Measurements from ENCODE around the gene TRABD2A.
"Not testable (repeated sequence)": the region's sequence is repeated elsewhere in the genome, so short reads cannot be mapped to it uniquely, and the experiment has no call there.

TRABD2A gene

GRCh38 chr2:84868327-84868726 lies 12.6 kb downstream of the TRABD2A start:
- not testable (repeated sequence) for H3K36me3 ChIP-seq (ENCODE audit: control insufficient read depth, insufficient read depth, low read length); DNase-seq (ENCODE audit: low read depth, low spot score); H3K9me3 ChIP-seq (ENCODE audit: control insufficient read depth, insufficient read depth, low read length)

GRCh38 chr2:84866122-84866521 lies 14.8 kb downstream of the TRABD2A start:
- H3K27me3 ChIP-seq (ENCODE audit: control insufficient read depth, insufficient read depth, low read length): no peaks in the 10 kb centered on the region; the same call in 1 of the 2 replicates
- H3K27ac ChIP-seq (ENCODE audit: low read length): no peak overlapping the region
- DNase-seq (ENCODE audit: low read depth, low spot score): no peak
- no peak overlapping the region for H3K4me3 ChIP-seq (ENCODE audit: low read length)
- H3K4me1 ChIP-seq (ENCODE audit: control insufficient read depth, insufficient read depth, low read length): no peaks in the 10 kb centered on the region; the same call in 1 of the 2 replicates
- no peaks in the 10 kb centered on the region for H3K36me3 ChIP-seq (ENCODE audit: control insufficient read depth, insufficient read depth, low read length)
- no CpG with 5 or more reads among the region's 3 CpGs for WGBS (ENCODE audit: insufficient coverage, insufficient read length)
- no peaks in the 10 kb centered on the region for H3K9me3 ChIP-seq (ENCODE audit: control insufficient read depth, insufficient read depth, low read length)

More at GRCh38 chr2:84868327-84868726, 12.6 kb downstream of the TRABD2A start:
- not testable (repeated sequence) for H3K27ac ChIP-seq (ENCODE audit: low read length); H3K4me3 ChIP-seq (ENCODE audit: low read length); H3K4me1 ChIP-seq (ENCODE audit: control insufficient read depth, insufficient read depth, low read length); H3K27me3 ChIP-seq (ENCODE audit: control insufficient read depth, insufficient read depth, low read length)
- no CpG with 5 or more reads among the region's 4 CpGs for WGBS (ENCODE audit: insufficient coverage, insufficient read length)

- Histone ChIP-seq H3K4me3 (ENCODE audit: low read length) (no peak overlapping the region), H3K4me1 (ENCODE audit: control insufficient read depth, insufficient read depth, low read length) (no peaks in the 10 kb centered on the region; the same call in 1 of the 2 replicates), H3K27ac (ENCODE audit: low read length) (no peak overlapping the region), H3K36me3 (ENCODE audit: control insufficient read depth, insufficient read depth, low read length) (no peaks in the 10 kb centered on the region), H3K9me3 (ENCODE audit: control insufficient read depth, insufficient read depth, low read length) (no peaks in the 10 kb centered on the region), H3K27me3 (ENCODE audit: control insufficient read depth, insufficient read depth, low read length) (no peaks in the 10 kb centered on the region; the same call in 1 of the 2 replicates)
- no CpG with 5 or more reads among the region's 6 CpGs for WGBS (ENCODE audit: insufficient coverage, insufficient read length)
- no peak for DNase-seq (ENCODE audit: low read depth, low spot score)
Observed at GRCh38 chr2:84865181-84865783, 15.6 kb downstream of the TRABD2A start.

- Histone ChIP-seq H3K4me1 (ENCODE audit: control insufficient read depth, insufficient read depth, low read length) (no peaks in the 10 kb centered on the region; the same call in 1 of the 2 replicates), H3K27ac (ENCODE audit: low read length) (no peak overlapping the region), H3K4me3 (ENCODE audit: low read length) (no peak overlapping the region), H3K27me3 (ENCODE audit: control insufficient read depth, insufficient read depth, low read length) (no peaks in the 10 kb centered on the region; the same call in 1 of the 2 replicates), H3K36me3 (ENCODE audit: control insufficient read depth, insufficient read depth, low read length) (no peaks in the 10 kb centered on the region), H3K9me3 (ENCODE audit: control insufficient read depth, insufficient read depth, low read length) (no peaks in the 10 kb centered on the region)
- DNase-seq (ENCODE audit: low read depth, low spot score): no peak
- WGBS (ENCODE audit: insufficient coverage, insufficient read length): no CpG with 5 or more reads among the region's 6 CpGs
Observed at GRCh38 chr2:84862006-84862405, 18.9 kb downstream of the TRABD2A start.

GRCh38 chr2:84861539-84861938 lies 19.3 kb downstream of the TRABD2A start:
- H3K9me3 ChIP-seq (ENCODE audit: control insufficient read depth, insufficient read depth, low read length): no peaks in the 10 kb centered on the region
- H3K4me1 ChIP-seq (ENCODE audit: control insufficient read depth, insufficient read depth, low read length): peaks cover 2% of the 10 kb centered on the region
- H3K27ac ChIP-seq (ENCODE audit: low read length): no peak overlapping the region
- no peaks in the 10 kb centered on the region for H3K36me3 ChIP-seq (ENCODE audit: control insufficient read depth, insufficient read depth, low read length)
- WGBS (ENCODE audit: insufficient coverage, insufficient read length): no CpG with 5 or more reads among the region's 6 CpGs
- H3K4me3 ChIP-seq (ENCODE audit: low read length): no peak overlapping the region
- peaks cover 2% of the 10 kb centered on the region; the same call in 1 of the 2 replicates for H3K27me3 ChIP-seq (ENCODE audit: control insufficient read depth, insufficient read depth, low read length)
- DNase-seq (ENCODE audit: low read depth, low spot score): no peak

GRCh38 chr2:84858937-84859336 lies 21.9 kb downstream of the TRABD2A start:
- no peaks in the 10 kb centered on the region for H3K36me3 ChIP-seq (ENCODE audit: control insufficient read depth, insufficient read depth, low read length)
- H3K4me1 ChIP-seq (ENCODE audit: control insufficient read depth, insufficient read depth, low read length): peaks cover 5% of the 10 kb centered on the region
- H3K9me3 ChIP-seq (ENCODE audit: control insufficient read depth, insufficient read depth, low read length): no peaks in the 10 kb centered on the region
- no CpG with 5 or more reads among the region's 3 CpGs for WGBS (ENCODE audit: insufficient coverage, insufficient read length)
- H3K4me3 ChIP-seq (ENCODE audit: low read length): no peak overlapping the region
- no peak for DNase-seq (ENCODE audit: low read depth, low spot score)
- H3K27me3 ChIP-seq (ENCODE audit: control insufficient read depth, insufficient read depth, low read length): peaks cover 12% of the 10 kb centered on the region; the same call in 1 of the 2 replicates
- no peak overlapping the region for H3K27ac ChIP-seq (ENCODE audit: low read length)

- no peak overlapping the region for H3K4me3 ChIP-seq (ENCODE audit: low read length)
- peaks cover 5% of the 10 kb centered on the region for H3K4me1 ChIP-seq (ENCODE audit: control insufficient read depth, insufficient read depth, low read length)
- no peaks in the 10 kb centered on the region for H3K9me3 ChIP-seq (ENCODE audit: control insufficient read depth, insufficient read depth, low read length)
- no peak overlapping the region for H3K27ac ChIP-seq (ENCODE audit: low read length)
- H3K36me3 ChIP-seq (ENCODE audit: control insufficient read depth, insufficient read depth, low read length): no peaks in the 10 kb centered on the region
- no peak for DNase-seq (ENCODE audit: low read depth, low spot score)
- H3K27me3 ChIP-seq (ENCODE audit: control insufficient read depth, insufficient read depth, low read length): peaks cover 12% of the 10 kb centered on the region; the same call in 1 of the 2 replicates
- WGBS (ENCODE audit: insufficient coverage, insufficient read length): no CpG with 5 or more reads among the region's 3 CpGs
Observed at GRCh38 chr2:84858123-84858522, 22.8 kb downstream of the TRABD2A start.

- Histone ChIP-seq H3K9me3 (ENCODE audit: control insufficient read depth, insufficient read depth, low read length) (no peaks in the 10 kb centered on the region), H3K27me3 (ENCODE audit: control insufficient read depth, insufficient read depth, low read length) (peaks cover 12% of the 10 kb centered on the region; the same call in 1 of the 2 replicates), H3K27ac (ENCODE audit: low read length) (no peak overlapping the region), H3K4me1 (ENCODE audit: control insufficient read depth, insufficient read depth, low read length) (peaks cover 5% of the 10 kb centered on the region), H3K36me3 (ENCODE audit: control insufficient read depth, insufficient read depth, low read length) (no peaks in the 10 kb centered on the region), H3K4me3 (ENCODE audit: low read length) (no peak overlapping the region)
- no CpG with 5 or more reads among the region's 5 CpGs for WGBS (ENCODE audit: insufficient coverage, insufficient read length)
- DNase-seq (ENCODE audit: low read depth, low spot score): no peak
Observed at GRCh38 chr2:84857566-84857965, 23.3 kb downstream of the TRABD2A start.

- Histone ChIP-seq H3K27ac (ENCODE audit: low read length) (no peak overlapping the region), H3K36me3 (ENCODE audit: control insufficient read depth, insufficient read depth, low read length) (no peaks in the 10 kb centered on the region), H3K9me3 (ENCODE audit: control insufficient read depth, insufficient read depth, low read length) (no peaks in the 10 kb centered on the region), H3K27me3 (ENCODE audit: control insufficient read depth, insufficient read depth, low read length) (peaks cover 12% of the 10 kb centered on the region; the same call in 1 of the 2 replicates), H3K4me3 (ENCODE audit: low read length) (no peak overlapping the region), H3K4me1 (ENCODE audit: control insufficient read depth, insufficient read depth, low read length) (peaks cover 5% of the 10 kb centered on the region)
- DNase-seq (ENCODE audit: low read depth, low spot score): no peak
- WGBS (ENCODE audit: insufficient coverage, insufficient read length): no CpG with 5 or more reads among the region's 6 CpGs
Observed at GRCh38 chr2:84856787-84857186, 24.1 kb downstream of the TRABD2A start.

- no peak overlapping the region for H3K27ac ChIP-seq (ENCODE audit: low read length)
- WGBS (ENCODE audit: insufficient coverage, insufficient read length): no CpG with 5 or more reads among the region's 11 CpGs
- H3K27me3 ChIP-seq (ENCODE audit: control insufficient read depth, insufficient read depth, low read length): peaks cover 12% of the 10 kb centered on the region; the same call in 1 of the 2 replicates
- H3K4me1 ChIP-seq (ENCODE audit: control insufficient read depth, insufficient read depth, low read length): peaks cover 5% of the 10 kb centered on the region
- H3K9me3 ChIP-seq (ENCODE audit: control insufficient read depth, insufficient read depth, low read length): no peaks in the 10 kb centered on the region
- H3K4me3 ChIP-seq (ENCODE audit: low read length): no peak overlapping the region
- DNase-seq (ENCODE audit: low read depth, low spot score): no peak
- H3K36me3 ChIP-seq (ENCODE audit: control insufficient read depth, insufficient read depth, low read length): no peaks in the 10 kb centered on the region
Observed at GRCh38 chr2:84855731-84856130, 25.2 kb downstream of the TRABD2A start.

GRCh38 chr2:84854850-84855249 lies 26.0 kb downstream of the TRABD2A start:
- no peaks in the 10 kb centered on the region for H3K9me3 ChIP-seq (ENCODE audit: control insufficient read depth, insufficient read depth, low read length)
- no peak for DNase-seq (ENCODE audit: low read depth, low spot score)
- no peak overlapping the region for H3K4me3 ChIP-seq (ENCODE audit: low read length)
- H3K27ac ChIP-seq (ENCODE audit: low read length): no peak overlapping the region
- H3K36me3 ChIP-seq (ENCODE audit: control insufficient read depth, insufficient read depth, low read length): no peaks in the 10 kb centered on the region
- WGBS (ENCODE audit: insufficient coverage, insufficient read length): no CpG with 5 or more reads among the region's 4 CpGs
- H3K27me3 ChIP-seq (ENCODE audit: control insufficient read depth, insufficient read depth, low read length): peaks cover 12% of the 10 kb centered on the region; the same call in 1 of the 2 replicates
- H3K4me1 ChIP-seq (ENCODE audit: control insufficient read depth, insufficient read depth, low read length): peaks cover 5% of the 10 kb centered on the region

All from iPS DF 6.9 (cell line).